ENCODE measurements around the gene PILRA. TPM values are rescaled to one million over a fixed set of nuclear protein-coding genes. Genes with fewer than 3 reads are reported as not detected.
A peak's percentile ranks its signal among the peaks of the same experiment; 100 is the strongest.

PILRA gene
- total and polyA plus RNA-seq, 10 of the 15 experiments (the other 5 are each of a cell fraction or from before 2014, with no cell fraction given) = 6.6 to 43.3 (median 11.5) TPM

GRCh38 chr7:100428199-100428966 lies 55.1 kb downstream of the PILRA start, which contains the start of gene ZCWPW1 (continued):
- no peak for TF ChIP-seq USF2 (IDR thresholded peaks at IDR 0.05; ENCODE audit: borderline replicate concordance, low read depth, low read length)
- TF ChIP-seq SPI1 (IDR thresholded peaks at IDR 0.05; ENCODE audit: borderline replicate concordance, insufficient read depth, low read depth, low read length) = peak; percentile 18; the same call in 1 of the 2 replicates
- no peak for TF ChIP-seq JUNB (IDR thresholded peaks at IDR 0.05)
- TF ChIP-seq SIN3A (IDR thresholded peaks at IDR 0.05; ENCODE audit: low read depth, low read length) = no peak; the same call in 1 of the 2 replicates
- peak; percentile 94; the same call in 1 of the 2 replicates for TF ChIP-seq RB1 (IDR thresholded peaks at IDR 0.05; ENCODE audit: borderline replicate concordance)
- TF ChIP-seq NRF1 (conservative IDR thresholded peaks at IDR 0.05; ENCODE audit: low read depth, low read length) = peak; percentile 92
- no peak for TF ChIP-seq ZZZ3 (IDR thresholded peaks at IDR 0.05; ENCODE audit: control insufficient read depth, insufficient read length, low read depth)
- peak; percentile 92 for TF ChIP-seq HDAC6 (IDR thresholded peaks at IDR 0.05; ENCODE audit: unreplicated experiment)
- no peak for TF ChIP-seq HSF1 (IDR thresholded peaks at IDR 0.05; ENCODE audit: low read depth, low read length)
- no peak for TF ChIP-seq SMC3 (IDR thresholded peaks at IDR 0.05; ENCODE audit: borderline replicate concordance, low read length)
- no peak for TF ChIP-seq NFYA (IDR thresholded peaks at IDR 0.05; ENCODE audit: borderline replicate concordance, low read depth, low read length)
- peak; percentile 81 for TF ChIP-seq RELB (IDR thresholded peaks at IDR 0.05; ENCODE audit: low read depth)
- peak; percentile 62 for TF ChIP-seq DPF2 (IDR thresholded peaks at IDR 0.05)
- no peak for TF ChIP-seq HDAC2 (IDR thresholded peaks at IDR 0.05)
- no peak for TF ChIP-seq CREB1 (IDR thresholded peaks at IDR 0.05; ENCODE audit: low read depth)
- TF ChIP-seq ZBTB40 (IDR thresholded peaks at IDR 0.05; ENCODE audit: borderline replicate concordance) = peak; percentile 35; the same call in 1 of the 2 replicates
- TF ChIP-seq TBL1XR1 (IDR thresholded peaks at IDR 0.05; ENCODE audit: low read depth, low read length) = peak; percentile 48; the same call in 1 of the 2 replicates
- TF ChIP-seq NBN (IDR thresholded peaks at IDR 0.05) = peak; percentile 95
- peak; percentile 70 for TF ChIP-seq IRF4 (IDR thresholded peaks at IDR 0.05; ENCODE audit: low read depth, low read length)
- no peak for TF ChIP-seq PML (IDR thresholded peaks at IDR 0.05; ENCODE audit: low read length)
- TF ChIP-seq SREBF2 (IDR thresholded peaks at IDR 0.05; ENCODE audit: low read length) = no peak
- no peak for TF ChIP-seq RAD21 (IDR thresholded peaks at IDR 0.05; ENCODE audit: insufficient read depth, low read depth, low read length)
- TF ChIP-seq CBX3 (IDR thresholded peaks at IDR 0.05; ENCODE audit: borderline replicate concordance, low read depth) = no peak
